Gastrocnemius medialis (tissue), 4 donors: ENCODE data around the gene SHANK3. TPM values are rescaled to one million over a fixed set of nuclear protein-coding genes. Genes with fewer than 3 reads are reported as not detected.

Experiments
- ATAC-seq, 2 donors: fragments of 150-250 bp; one replicate each; pipeline ENCODE4 v1.9.1; 2016
- DNase-seq, 2 donors: peaks; one replicate each; pipeline ENCODE4 v3.0.0-alpha.2; 2019
- H3K27ac ChIP-seq, 4 donors: fragments of 200-600 bp; sonication (generic); 1 replicate in 1 of 4; 2 replicates in 3 of 4; pipeline ENCODE4 v1.5.1; 2016 to 2018; ENCODE audit warnings: mild to moderate bottlenecking in 2 of 4, moderate library complexity in 1 of 4
- H3K27me3 ChIP-seq, 3 donors: fragments of 200-600 bp; sonication (generic) in 2 of 3; 1 replicate in 1 of 3; 2 replicates in 2 of 3; pipeline versions ENCODE4 v1.5.1 to v1.6.0; 2016 to 2019; ENCODE audit warnings: mild to moderate bottlenecking in 1 of 3, moderate library complexity in 1 of 3
- H3K36me3 ChIP-seq, 2 donors: fragments of 200-600 bp; sonication (generic) in 1 of 2; one replicate each; pipeline ENCODE4 v1.5.1; 2017 to 2018
- H3K4me1 ChIP-seq, 2 donors: fragments of 200-600 bp; sonication (generic) in 1 of 2; one replicate each; pipeline ENCODE4 v1.5.1; 2016 to 2017; ENCODE audit warnings: mild to moderate bottlenecking in 2 of 2
- H3K4me3 ChIP-seq, 4 donors: fragments of 200-600 bp; sonication (generic) in 3 of 4; 1 replicate in 1 of 4; 2 replicates in 3 of 4; pipeline ENCODE4 v1.5.1; 2016 to 2019; ENCODE audit warnings: mild to moderate bottlenecking in 2 of 4
- H3K9me3 ChIP-seq, 3 donors: fragments of 200-600 bp; sonication (generic) in 2 of 3; 1 replicate in 1 of 3; 2 replicates in 2 of 3; pipeline ENCODE4 v1.5.1; 2016 to 2019
- POLR2A ChIP-seq, 2 donors: fragments of 450-650 bp; IDR thresholded peaks; one replicate each; pipeline ENCODE4 v1.6.1; 2017; ENCODE audit warnings: antibody characterized with exemption in 2 of 2, mild to moderate bottlenecking in 2 of 2, moderate library complexity in 2 of 2
- in situ Hi-C, 4 donors: fragments of 200-750 bp; cut with MboI; loops; one replicate each; pipeline versions ENCODE4 v1.15.0 to v1.8.0; 2017; ENCODE audit warnings: low sequenced_read_pairs in 4 of 4
- intact Hi-C: fragments of 100-400 bp; cut with DNase I; formaldehyde crosslinking; loops from one replicate; pipeline ENCODE4 v1.15.1; 2023; ENCODE audit warnings: low total_unique reads
- total RNA-seq, 4 donors: library from RNA; depleted of rRNA; stranded (reverse); fragments of >200 nt; gene quantifications; one replicate each; pipeline versions ENCODE4 v1.1.0 to v1.2.3, GENCODE V29; 2016
- TF ChIP-seq, protein P1 (sequence below), 5 experiments: fragments of 450-650 bp in 3 of 5; fragments of 200-600 bp in 2 of 5; sonication (generic) in 2 of 5; IDR thresholded peaks in 4 of 5; conservative IDR thresholded peaks in 1 of 5; 1 replicate in 4 of 5; 2 replicates in 1 of 5; pipeline ENCODE4 v1.5.1; 2016 to 2019; ENCODE audit warnings: antibody characterized with exemption in 5 of 5, mild to moderate bottlenecking in 3 of 5, moderate library complexity in 3 of 5

The SHANK3 gene
- total RNA-seq, 4 donors from 2014 or later, result 3.8 to 9.8 (median 5.1) TPM

DNA sequence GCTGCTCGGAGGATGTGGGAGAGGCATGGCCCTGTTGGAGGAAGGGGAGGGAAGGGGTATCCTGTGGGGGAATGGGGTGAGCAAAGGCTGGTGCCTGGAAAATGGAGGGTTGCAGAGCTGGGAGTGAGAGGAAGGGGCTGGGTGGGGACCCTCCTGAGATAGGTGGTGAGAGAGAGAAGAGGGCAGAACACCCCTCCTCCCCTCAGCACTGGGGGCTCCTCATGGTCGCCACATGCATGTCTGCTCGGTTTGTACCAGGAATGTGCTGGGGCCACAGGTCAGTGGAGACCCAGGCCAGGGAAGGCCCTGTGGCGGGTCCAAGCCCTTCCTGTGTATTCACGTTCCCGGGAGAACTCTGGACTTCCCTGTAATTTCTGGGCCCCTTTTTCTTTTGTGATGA is 37.6 kb downstream of the SHANK3 start:
- Histone ChIP-seq H3K9me3 (no peaks in the 10 kb centered on the region), H3K27me3 (no peaks in the 10 kb centered on the region), H3K4me1 (no peaks in the 10 kb centered on the region), H3K4me3 (no peak overlapping the region), H3K27ac (no peak overlapping the region), H3K36me3 (no peaks in the 10 kb centered on the region)
- TF ChIP-seq POLR2A (IDR thresholded peaks at IDR 0.05), result no peak
- TF ChIP-seq, protein P1, sequence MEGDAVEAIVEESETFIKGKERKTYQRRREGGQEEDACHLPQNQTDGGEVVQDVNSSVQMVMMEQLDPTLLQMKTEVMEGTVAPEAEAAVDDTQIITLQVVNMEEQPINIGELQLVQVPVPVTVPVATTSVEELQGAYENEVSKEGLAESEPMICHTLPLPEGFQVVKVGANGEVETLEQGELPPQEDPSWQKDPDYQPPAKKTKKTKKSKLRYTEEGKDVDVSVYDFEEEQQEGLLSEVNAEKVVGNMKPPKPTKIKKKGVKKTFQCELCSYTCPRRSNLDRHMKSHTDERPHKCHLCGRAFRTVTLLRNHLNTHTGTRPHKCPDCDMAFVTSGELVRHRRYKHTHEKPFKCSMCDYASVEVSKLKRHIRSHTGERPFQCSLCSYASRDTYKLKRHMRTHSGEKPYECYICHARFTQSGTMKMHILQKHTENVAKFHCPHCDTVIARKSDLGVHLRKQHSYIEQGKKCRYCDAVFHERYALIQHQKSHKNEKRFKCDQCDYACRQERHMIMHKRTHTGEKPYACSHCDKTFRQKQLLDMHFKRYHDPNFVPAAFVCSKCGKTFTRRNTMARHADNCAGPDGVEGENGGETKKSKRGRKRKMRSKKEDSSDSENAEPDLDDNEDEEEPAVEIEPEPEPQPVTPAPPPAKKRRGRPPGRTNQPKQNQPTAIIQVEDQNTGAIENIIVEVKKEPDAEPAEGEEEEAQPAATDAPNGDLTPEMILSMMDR (IDR thresholded peaks at IDR 0.05 in 4 of 5, conservative IDR thresholded peaks at IDR 0.05 in 1 of 5), result no peak
- ATAC-seq, result no peak
- intact Hi-C loops (no loop called here), in situ Hi-C loops (no loop called here)
- no peak for DNase-seq

DNA sequence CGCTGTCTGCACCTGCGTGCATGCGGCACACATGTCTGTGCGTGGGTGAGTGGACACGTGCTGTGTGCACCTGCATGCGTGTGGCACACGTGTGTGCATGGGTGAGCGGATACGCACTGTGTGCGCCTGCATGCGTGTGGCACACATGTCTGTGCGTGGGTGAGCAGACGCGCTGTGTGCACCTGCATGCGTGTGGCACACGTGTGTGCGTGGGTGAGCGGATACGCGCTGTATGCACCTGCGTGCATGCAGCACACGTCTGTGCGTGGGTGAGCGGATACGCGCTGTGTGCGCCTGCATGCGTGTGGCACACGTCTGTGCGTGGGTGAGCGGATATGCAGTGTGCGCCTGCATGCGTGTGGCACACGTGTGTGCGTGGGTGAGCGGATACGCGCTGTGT is 38.3 kb downstream of the SHANK3 start:
- intact Hi-C loops, result no loop called here
- no peak for DNase-seq
- ATAC-seq, result no peak

DNA sequence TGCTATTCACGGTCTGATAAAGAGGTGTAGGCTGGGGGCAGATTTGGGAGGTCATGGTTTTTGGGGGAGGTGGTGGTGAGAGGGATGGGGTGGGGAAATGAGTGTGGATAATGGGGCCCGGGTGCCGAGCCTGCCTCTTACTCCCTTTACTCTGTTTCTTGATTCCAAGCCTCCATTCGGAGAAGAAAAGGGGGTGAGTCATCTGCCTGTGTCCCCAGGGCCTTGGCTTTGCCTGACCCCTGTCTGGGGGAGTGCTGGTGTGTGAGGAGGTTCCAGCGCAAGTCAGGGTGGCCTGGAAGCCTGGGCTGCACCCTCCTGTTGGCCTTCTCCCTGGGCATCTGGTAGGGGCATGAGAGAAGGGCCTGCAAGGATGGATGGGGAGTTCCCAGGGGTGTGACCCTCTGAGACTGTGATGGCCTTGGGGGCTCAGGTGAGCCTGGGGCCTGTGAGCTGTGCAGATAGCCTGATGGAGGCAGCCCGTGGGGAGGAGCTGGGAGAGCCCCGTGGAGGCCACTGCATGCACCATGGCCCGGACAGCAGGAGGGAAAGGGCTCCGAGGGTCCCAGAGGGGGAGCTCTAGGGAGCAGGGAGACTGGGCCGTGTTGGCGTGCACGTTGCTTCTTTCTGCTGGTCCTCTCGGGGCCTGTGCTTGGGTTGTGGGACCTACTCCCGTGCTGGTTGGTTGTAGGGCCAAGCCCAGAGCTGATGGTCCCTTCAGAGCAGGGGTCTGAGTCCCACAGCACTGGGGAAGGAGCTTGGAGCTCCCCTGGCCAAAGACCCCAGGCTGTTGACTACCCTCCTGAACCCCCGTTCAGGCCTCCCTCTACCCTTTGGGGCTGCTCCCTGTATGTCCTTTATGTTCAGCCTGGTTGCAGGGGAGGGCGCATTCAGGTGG is 39.1 kb downstream of the SHANK3 start:
- DNase-seq (no peak), ATAC-seq (no peak)
- Histone ChIP-seq H3K9me3 (no peaks in the 10 kb centered on the region), H3K36me3 (no peaks in the 10 kb centered on the region), H3K4me3 (no peak overlapping the region), H3K27me3 (no peaks in the 10 kb centered on the region), H3K4me1 (no peaks in the 10 kb centered on the region), H3K27ac (peak overlapping the region in 2 of 4 donors; percentile 10 to 18)
- intact Hi-C loops (no loop called here), in situ Hi-C loops (no loop called here)
- no peak for TF ChIP-seq POLR2A (IDR thresholded peaks at IDR 0.05)

More for the DNA sequence above, 38.3 kb downstream of the SHANK3 start:
- H3K9me3 ChIP-seq, result no peaks in the 10 kb centered on the region
- H3K36me3 ChIP-seq, result no peaks in the 10 kb centered on the region
- no peak overlapping the region for H3K27ac ChIP-seq
- no peak for TF ChIP-seq POLR2A (IDR thresholded peaks at IDR 0.05)
- TF ChIP-seq, protein P1 (IDR thresholded peaks at IDR 0.05 in 4 of 5, conservative IDR thresholded peaks at IDR 0.05 in 1 of 5), result no peak
- no peak overlapping the region for H3K4me3 ChIP-seq
- no peaks in the 10 kb centered on the region for H3K4me1 ChIP-seq
- no peaks in the 10 kb centered on the region for H3K27me3 ChIP-seq
- in situ Hi-C loops, result no loop called here

DNA sequence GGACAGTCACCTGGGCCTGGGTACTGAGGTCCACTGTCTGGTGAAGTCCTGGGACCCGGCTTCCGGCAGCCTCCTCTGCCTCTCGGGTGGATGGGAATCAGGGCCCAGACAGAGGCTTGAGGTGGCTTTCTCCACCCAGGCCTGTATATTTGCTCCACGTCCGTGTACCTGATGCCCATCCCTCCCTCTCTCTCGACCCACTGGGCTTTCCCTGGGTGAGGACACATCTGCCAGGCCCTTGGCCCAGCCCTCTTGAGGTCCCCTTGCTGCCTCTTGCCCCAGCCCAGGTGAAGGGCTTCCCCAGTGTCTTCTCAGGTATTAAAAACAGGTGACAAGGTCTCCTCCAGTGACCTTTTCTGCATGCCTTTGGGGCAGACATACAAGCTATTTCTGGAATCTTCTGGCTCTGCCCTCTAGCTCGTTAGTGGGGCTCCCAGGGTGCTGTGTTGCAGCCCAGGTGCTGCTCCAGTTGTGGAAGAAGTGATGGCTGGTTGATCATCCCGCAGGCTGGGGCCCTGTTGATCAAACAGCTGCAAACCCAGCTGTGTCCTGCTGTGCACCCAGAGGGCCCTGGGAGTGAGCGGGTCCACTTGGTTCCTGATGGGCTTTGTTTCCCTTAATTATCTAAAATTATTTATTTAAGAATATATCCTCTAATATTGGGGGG is 39.9 kb downstream of the SHANK3 start:
- no peaks in the 10 kb centered on the region for H3K27me3 ChIP-seq
- DNase-seq, result no peak
- H3K36me3 ChIP-seq, result no peaks in the 10 kb centered on the region
- intact Hi-C loops (no loop called here), in situ Hi-C loops (no loop called here)
- no peak for TF ChIP-seq POLR2A (IDR thresholded peaks at IDR 0.05)
- TF ChIP-seq, protein P1 (IDR thresholded peaks at IDR 0.05 in 4 of 5, conservative IDR thresholded peaks at IDR 0.05 in 1 of 5), result no peak
- ATAC-seq, result no peak
- peaks cover 0 to 6% of the 10 kb centered on the region in 2 donors for H3K4me1 ChIP-seq
- peak overlapping the region in 3 of 4 donors; percentile 10 to 41 (median 18) for H3K27ac ChIP-seq
- no peak overlapping the region for H3K4me3 ChIP-seq
- H3K9me3 ChIP-seq, result no peaks in the 10 kb centered on the region

DNA sequence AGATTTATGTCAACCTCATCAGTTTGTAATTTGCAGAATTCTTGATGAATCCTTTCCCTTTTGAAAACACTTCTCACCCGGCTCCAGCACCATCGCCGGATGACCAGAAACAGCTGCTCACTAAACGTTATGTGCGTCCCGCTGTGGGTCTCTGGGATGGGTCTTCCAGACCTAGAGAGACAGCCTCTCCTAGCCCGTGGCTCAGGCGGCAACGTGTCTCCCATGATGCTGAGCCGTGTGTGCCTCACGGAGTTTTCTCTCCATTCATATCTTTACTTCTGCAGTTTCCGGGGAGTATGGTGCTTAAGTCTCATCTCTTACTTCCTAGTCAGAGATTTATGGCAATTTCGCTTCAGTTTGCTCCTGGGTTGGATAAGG is 40.4 kb downstream of the SHANK3 start:
- Histone ChIP-seq H3K27ac (peak overlapping the region in 1 of 4 donors; percentile 41), H3K4me1 (peaks cover 0 to 10% of the 10 kb centered on the region in 2 donors), H3K9me3 (no peaks in the 10 kb centered on the region), H3K27me3 (no peaks in the 10 kb centered on the region), H3K36me3 (no peaks in the 10 kb centered on the region), H3K4me3 (no peak overlapping the region)
- ATAC-seq (no peak), DNase-seq (no peak)
- intact Hi-C loops, result no loop called here
- in situ Hi-C loops, result no loop called here
- TF ChIP-seq, protein P1 (IDR thresholded peaks at IDR 0.05 in 4 of 5, conservative IDR thresholded peaks at IDR 0.05 in 1 of 5), result no peak
- TF ChIP-seq POLR2A (IDR thresholded peaks at IDR 0.05), result no peak
